ENCODE measurements around the gene IQCM.
"Not testable (repeated sequence)": the region's sequence is repeated elsewhere in the genome, so short reads cannot be mapped to it uniquely, and the experiment has no call there.

Gene IQCM

DNA sequence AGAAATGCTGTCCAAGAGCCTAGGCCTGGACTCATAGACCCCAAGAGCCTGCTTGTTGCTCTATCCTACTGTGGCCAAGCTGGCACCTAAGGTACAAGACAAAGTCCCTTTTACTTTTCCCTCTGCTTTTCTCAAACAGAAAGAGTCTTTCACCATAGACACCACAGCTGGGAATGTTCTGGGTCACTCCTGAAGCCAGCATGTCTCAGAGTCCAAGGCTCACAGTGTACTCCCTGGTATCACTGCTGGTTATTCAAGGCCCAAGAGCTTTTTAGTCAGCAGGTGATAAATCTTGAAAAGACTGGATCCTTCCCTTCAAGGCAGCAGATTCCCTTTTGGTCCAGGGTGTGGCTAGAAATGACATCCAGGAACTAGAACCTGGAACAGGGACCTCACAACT lies 328.8 kb downstream of the IQCM start:
- TF ChIP-seq, protein P1, sequence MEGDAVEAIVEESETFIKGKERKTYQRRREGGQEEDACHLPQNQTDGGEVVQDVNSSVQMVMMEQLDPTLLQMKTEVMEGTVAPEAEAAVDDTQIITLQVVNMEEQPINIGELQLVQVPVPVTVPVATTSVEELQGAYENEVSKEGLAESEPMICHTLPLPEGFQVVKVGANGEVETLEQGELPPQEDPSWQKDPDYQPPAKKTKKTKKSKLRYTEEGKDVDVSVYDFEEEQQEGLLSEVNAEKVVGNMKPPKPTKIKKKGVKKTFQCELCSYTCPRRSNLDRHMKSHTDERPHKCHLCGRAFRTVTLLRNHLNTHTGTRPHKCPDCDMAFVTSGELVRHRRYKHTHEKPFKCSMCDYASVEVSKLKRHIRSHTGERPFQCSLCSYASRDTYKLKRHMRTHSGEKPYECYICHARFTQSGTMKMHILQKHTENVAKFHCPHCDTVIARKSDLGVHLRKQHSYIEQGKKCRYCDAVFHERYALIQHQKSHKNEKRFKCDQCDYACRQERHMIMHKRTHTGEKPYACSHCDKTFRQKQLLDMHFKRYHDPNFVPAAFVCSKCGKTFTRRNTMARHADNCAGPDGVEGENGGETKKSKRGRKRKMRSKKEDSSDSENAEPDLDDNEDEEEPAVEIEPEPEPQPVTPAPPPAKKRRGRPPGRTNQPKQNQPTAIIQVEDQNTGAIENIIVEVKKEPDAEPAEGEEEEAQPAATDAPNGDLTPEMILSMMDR (IDR thresholded peaks at IDR 0.05; ENCODE audit: low read depth, low read length, missing control alignments), result no peak
- no peak overlapping the region for H3K4me3 ChIP-seq (ENCODE audit: low read depth, low read length)
- no peak for DNase-seq (ENCODE audit: low read depth)

DNA sequence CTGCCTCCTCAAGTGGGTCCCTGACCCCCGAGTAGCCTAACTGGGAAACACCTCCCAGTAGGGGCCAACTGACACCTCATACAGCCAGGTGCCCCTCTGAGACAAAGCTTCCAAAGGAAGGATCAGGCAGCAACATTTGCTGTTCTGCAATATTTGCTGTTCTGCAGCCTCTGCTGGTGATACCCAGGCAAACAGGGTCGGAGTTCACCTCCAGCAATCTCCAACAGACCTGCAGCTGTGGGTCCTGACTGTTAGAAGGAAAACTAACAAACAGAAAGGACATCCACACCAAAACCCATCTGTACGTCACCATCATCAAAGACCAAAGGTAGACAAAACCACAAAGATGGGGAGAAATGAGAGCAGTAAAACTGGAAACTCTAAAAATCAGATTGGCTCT lies 347.0 kb downstream of the IQCM start:
- not testable (repeated sequence) for DNase-seq (ENCODE audit: low read depth)

DNA sequence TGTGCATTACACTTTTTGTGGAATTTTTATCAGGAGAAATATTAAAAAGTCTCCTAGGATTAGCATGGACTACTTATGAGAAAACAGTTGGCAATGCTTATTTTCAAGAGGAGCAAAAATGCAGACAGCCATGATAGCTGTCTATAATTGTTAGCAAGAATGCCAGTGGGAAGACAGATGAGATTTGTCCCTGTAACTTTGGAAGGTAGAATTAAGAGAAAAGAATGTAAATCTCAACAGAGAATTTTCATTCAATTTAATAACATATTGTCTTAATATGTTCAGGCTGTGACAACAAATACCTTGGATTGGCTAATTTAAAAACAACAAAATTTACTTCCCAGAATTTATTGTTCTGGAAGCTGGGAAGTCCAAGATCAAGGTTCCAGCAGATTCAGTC lies 349.2 kb downstream of the IQCM start:
- H3K4me3 ChIP-seq (ENCODE audit: low read depth, low read length), result no peak overlapping the region
- TF ChIP-seq, protein P1 (IDR thresholded peaks at IDR 0.05; ENCODE audit: low read depth, low read length, missing control alignments), result no peak
- no peak for DNase-seq (ENCODE audit: low read depth)

More for the DNA sequence above, 347.0 kb downstream of the IQCM start:
- H3K4me3 ChIP-seq (ENCODE audit: low read depth, low read length), result not testable (repeated sequence)

DNA sequence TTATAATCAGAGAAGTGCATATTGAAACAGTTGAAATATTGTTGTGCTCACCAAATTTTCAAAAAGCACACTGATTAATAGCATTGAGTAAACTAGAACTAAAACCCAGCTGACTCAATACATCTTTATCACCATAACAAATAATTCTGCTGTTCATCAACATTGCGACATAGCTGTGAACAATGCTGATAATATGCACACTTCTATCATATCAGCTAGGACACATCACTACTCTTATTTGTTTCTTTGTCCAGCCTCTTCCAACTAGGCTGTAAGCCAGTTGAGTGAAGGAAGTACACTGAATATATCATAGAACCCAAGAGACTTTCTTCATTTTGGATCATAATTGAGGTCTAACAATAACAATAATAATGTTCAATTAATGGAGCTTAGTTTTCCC lies 349.7 kb downstream of the IQCM start:
- H3K4me3 ChIP-seq (ENCODE audit: low read depth, low read length), result no peak overlapping the region
- TF ChIP-seq, protein P1 (IDR thresholded peaks at IDR 0.05; ENCODE audit: low read depth, low read length, missing control alignments), result no peak
- DNase-seq (ENCODE audit: low read depth), result no peak

DNA sequence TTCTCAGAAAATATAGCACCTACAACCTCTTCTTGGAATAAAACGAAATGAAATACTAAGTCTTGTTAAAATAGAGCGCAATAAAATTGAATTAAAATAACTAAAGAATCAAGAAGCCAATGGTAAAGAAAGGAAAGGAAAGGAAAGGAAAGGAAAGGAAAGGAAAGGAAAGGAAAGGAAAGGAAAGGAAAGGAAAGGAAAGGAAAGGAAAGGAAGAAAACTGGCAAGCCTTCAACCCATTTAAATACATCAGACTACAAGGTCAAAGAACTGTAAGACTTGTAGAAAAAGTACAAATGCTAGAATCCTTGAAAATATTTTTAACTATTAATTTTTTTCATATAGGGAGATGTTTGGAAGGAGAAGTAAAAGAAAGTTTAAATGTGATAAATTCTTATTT lies 372.1 kb downstream of the IQCM start:
- no peak for DNase-seq (ENCODE audit: low read depth)
- TF ChIP-seq, protein P1 (IDR thresholded peaks at IDR 0.05; ENCODE audit: low read depth, low read length, missing control alignments), result no peak
- H3K4me3 ChIP-seq (ENCODE audit: low read depth, low read length), result no peak overlapping the region

DNA sequence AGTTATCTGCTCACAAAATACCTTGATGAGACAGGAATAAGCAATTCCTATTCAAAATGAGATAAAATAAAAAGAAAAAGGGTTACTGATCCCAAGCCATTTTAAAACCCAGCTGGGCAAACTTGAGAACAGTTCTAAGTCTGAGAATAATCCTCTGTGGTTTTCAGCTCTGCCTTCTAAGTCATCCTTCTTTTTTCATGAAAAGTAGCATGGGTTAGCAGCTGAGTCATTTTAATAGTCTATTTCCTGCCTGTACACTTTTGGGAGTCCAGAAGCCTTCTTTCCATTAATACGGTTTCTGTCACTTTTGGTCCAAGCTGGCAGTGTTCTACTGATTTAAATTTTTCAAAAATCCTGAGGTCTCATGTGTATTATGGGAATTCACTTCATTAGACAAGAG lies 374.3 kb downstream of the IQCM start:
- TF ChIP-seq, protein P1 (IDR thresholded peaks at IDR 0.05; ENCODE audit: low read depth, low read length, missing control alignments), result no peak
- no peak for DNase-seq (ENCODE audit: low read depth)
- no peak overlapping the region for H3K4me3 ChIP-seq (ENCODE audit: low read depth, low read length)

DNA sequence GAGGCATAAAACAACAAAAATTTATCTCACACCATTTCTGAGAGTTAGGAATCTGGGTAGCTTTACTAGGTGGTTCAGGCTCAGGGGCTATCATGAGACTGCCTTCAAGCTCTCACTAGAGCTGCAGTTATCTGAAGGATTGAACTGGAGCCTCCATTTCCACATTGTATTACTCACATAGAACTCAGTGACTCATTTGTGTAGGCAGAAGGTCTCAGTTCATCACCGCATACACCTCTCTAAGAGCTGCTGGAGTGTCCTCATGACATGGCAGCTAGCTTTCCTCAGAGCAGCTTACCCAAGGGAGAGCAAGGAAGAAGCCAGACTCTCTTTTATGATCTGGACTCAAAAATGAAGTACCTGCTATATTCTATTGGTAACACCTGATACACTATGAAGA lies 389.2 kb downstream of the IQCM start:
- no peak for DNase-seq (ENCODE audit: low read depth)
- no peak overlapping the region for H3K4me3 ChIP-seq (ENCODE audit: low read depth, low read length)
- TF ChIP-seq, protein P1 (IDR thresholded peaks at IDR 0.05; ENCODE audit: low read depth, low read length, missing control alignments), result no peak

DNA sequence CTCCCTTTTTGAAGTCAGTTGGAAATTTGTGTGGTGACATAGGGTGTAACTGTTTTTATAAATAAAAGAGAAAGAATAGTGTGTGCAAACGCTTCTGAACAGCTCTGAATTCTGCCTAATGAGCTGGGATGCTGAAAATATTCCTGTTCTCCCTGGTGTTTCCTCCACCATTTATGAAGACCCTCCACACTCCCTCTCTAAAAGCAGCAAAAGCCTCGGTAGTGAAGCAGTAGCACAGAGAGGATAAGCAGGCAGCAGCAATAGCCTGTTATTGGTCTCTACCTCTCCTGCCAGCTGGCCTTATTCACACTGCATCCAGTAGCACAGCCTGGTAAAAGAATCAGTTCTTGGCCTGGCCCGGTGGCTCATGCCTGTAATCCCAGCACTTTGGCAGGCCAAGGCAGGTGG lies 406.1 kb downstream of the IQCM start:
- no peak overlapping the region for H3K4me3 ChIP-seq (ENCODE audit: low read depth, low read length)
- no peak for DNase-seq (ENCODE audit: low read depth)
- TF ChIP-seq, protein P1 (IDR thresholded peaks at IDR 0.05; ENCODE audit: low read depth, low read length, missing control alignments), result no peak
